ENCODE data around the gene NTM.
A peak's percentile ranks its signal among the peaks of the same experiment; 100 is the strongest.
"Not testable (repeated sequence)": the region's sequence is repeated elsewhere in the genome, so short reads cannot be mapped to it uniquely, and the experiment has no call there.

The NTM gene

DNA sequence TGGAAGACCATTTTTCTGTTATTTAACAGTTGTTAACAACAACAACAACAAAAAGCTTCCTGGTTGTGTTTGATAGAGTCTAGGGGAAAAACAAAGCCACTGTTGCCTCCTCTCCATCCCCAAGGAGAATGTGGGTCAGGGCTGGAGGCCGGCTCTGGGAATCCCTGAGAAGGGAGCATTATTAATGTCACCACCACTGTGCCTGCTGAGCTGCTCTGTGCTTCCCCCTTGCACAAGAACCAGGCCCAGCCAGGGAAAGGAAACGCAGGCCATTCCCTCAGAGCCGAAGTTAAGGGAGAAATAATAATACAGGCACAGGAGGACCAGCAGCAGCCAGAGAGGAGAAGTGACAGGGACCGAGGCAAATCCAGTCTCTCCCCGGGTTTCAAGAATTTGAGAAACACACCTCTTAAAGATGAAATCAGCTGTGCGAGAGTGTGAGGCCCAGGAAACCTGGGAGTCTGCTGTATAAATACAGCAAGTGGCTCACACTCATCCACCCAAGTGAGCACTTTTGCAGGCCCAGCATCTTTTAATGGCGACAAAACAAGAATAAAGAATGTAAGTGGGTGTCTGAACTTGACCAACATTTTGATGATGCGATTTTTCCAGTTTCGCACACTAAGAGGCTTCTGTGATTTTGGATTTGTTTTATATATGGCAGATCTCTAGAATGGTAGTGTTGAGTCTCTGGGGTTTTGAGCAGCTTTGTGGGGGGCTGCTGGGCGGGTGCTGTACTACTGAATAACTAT lies 539.2 kb downstream of the NTM start:
- Histone ChIP-seq H3K4me1 (ENCODE audit: control insufficient read depth, insufficient read depth, low read length) (peaks cover 8% of the 10 kb centered on the region), H3K27ac (ENCODE audit: low read length) (no peak overlapping the region), H3K36me3 (ENCODE audit: control insufficient read depth in 2 of 2, insufficient read depth in 2 of 2, low read length in 2 of 2) (no peaks in the 10 kb centered on the region), H3K9me3 (ENCODE audit: control insufficient read depth in 2 of 2, low read length in 2 of 2) (no peaks in the 10 kb centered on the region), H3K9ac (ENCODE audit: low read length in 2 of 2) (no peak overlapping the region), H3K4me3 (ENCODE audit: low read length in 2 of 2) (no peak overlapping the region), H3K27me3 (ENCODE audit: control insufficient read depth in 1 of 2, insufficient read depth in 2 of 2, low read length in 2 of 2) (peaks cover 19 to 24% of the 10 kb centered on the region in 2 donors)

DNA sequence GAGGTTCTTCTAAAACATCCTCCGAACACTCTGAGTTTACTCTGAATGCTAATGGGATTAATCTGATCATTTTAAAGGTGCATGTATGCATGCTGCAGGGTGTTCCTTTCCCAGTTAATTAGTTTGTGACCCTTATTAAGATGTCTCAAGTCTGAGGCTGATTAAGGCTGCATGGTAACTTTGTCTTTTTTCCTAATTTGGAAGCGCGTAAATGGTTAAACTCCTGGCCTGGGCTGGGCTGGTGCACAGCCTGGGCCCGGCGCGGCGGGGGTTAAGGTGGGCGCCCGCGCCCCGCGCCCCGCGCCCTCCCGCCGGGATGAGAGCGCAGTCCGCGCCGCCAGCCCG lies 539.7 kb downstream of the NTM start:
- Histone ChIP-seq H3K9ac (ENCODE audit: low read length in 2 of 2) (no peak overlapping the region), H3K4me1 (ENCODE audit: control insufficient read depth, insufficient read depth, low read length) (peaks cover 8% of the 10 kb centered on the region), H3K36me3 (ENCODE audit: control insufficient read depth in 2 of 2, insufficient read depth in 2 of 2, low read length in 2 of 2) (no peaks in the 10 kb centered on the region), H3K27ac (ENCODE audit: low read length) (no peak overlapping the region), H3K27me3 (ENCODE audit: control insufficient read depth in 1 of 2, insufficient read depth in 2 of 2, low read length in 2 of 2) (peaks cover 19 to 24% of the 10 kb centered on the region in 2 donors), H3K9me3 (ENCODE audit: control insufficient read depth in 2 of 2, low read length in 2 of 2) (no peaks in the 10 kb centered on the region), H3K4me3 (ENCODE audit: low read length in 2 of 2) (no peak overlapping the region)

DNA sequence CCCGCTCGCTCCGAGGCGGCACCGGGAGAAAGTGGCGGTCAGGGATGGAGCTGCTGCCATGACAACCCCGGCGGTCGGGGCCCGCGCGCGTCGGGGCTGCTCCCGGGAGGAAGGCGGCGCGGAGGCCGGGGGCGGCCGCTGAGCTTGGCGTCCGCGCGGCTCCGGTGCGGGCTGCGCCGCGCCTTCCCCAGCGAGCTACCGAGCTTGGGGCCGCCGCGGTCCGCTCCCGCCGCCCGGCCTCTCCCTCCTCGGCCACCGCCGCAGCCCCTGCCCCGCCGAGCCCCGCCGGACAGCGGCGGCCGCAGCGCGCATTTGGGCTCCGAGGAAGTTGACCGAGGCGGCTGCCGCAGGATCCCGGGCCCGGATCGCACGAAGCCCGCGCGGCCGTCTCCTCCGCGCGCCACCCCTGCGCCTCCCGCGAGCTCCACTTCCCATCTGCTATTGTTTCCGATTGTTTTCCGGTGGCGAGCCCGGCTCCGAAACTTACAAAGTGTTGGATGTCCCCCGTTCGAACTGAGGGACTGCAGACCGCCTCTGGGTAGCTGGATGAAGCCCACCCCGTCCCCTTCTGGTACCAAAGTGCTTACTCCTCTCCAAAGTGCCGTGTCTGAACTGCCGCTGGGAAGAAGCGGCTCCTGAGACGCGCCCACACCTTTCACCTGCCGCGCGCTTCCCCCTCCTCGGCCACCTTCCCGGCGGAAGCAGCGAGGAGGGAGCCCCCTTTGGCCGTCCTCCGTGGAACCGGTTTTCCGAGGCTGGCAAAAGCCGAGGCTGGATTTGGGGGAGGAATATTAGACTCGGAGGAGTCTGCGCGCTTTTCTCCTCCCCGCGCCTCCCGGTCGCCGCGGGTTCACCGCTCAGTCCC lies 540.3 kb downstream of the NTM start:
- Histone ChIP-seq H3K4me3 (ENCODE audit: low read length in 2 of 2) (peak overlapping the region; percentile 50 to 63), H3K27me3 (ENCODE audit: control insufficient read depth in 1 of 2, insufficient read depth in 2 of 2, low read length in 2 of 2) (peaks cover 17 to 24% of the 10 kb centered on the region in 2 donors), H3K4me1 (ENCODE audit: control insufficient read depth, insufficient read depth, low read length) (peaks cover 8% of the 10 kb centered on the region), H3K36me3 (ENCODE audit: control insufficient read depth in 2 of 2, insufficient read depth in 2 of 2, low read length in 2 of 2) (no peaks in the 10 kb centered on the region), H3K27ac (ENCODE audit: low read length) (no peak overlapping the region), H3K9ac (ENCODE audit: low read length in 2 of 2) (peak overlapping the region in 1 of 2 donors; percentile 23), H3K9me3 (ENCODE audit: control insufficient read depth in 2 of 2, low read length in 2 of 2) (no peaks in the 10 kb centered on the region)

DNA sequence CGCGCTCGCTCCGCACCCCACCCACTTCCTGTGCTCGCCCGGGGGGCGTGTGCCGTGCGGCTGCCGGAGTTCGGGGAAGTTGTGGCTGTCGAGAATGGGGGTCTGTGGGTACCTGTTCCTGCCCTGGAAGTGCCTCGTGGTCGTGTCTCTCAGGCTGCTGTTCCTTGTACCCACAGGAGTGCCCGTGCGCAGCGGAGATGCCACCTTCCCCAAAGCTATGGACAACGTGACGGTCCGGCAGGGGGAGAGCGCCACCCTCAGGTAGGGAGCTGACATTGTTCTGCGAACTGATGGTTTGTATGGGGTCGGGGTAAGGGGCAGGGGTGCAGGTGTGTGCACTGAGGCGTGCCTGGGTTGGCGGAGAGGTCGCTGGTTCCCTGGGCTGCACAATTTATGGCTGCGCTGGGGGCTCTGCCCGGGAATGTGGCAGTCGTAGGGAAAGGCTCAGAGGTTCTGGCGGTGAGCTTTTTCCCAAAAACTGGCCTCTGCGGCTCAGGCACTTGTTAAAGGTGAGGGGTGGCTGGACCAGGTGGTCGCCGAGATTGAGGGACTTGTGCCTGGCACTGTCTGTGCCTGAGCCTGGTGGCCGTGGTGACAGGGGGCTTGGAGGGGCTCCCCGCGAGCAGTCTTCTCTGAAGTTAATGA lies 541.1 kb downstream of the NTM start:
- not testable (repeated sequence) for H3K4me1 ChIP-seq (ENCODE audit: control insufficient read depth, insufficient read depth, low read length); H3K36me3 ChIP-seq (ENCODE audit: control insufficient read depth in 2 of 2, insufficient read depth in 2 of 2, low read length in 2 of 2); H3K27ac ChIP-seq (ENCODE audit: low read length); H3K9me3 ChIP-seq (ENCODE audit: control insufficient read depth in 2 of 2, low read length in 2 of 2)
- Histone ChIP-seq H3K27me3 (ENCODE audit: control insufficient read depth in 1 of 2, insufficient read depth in 2 of 2, low read length in 2 of 2) (peaks cover 17 to 25% of the 10 kb centered on the region in 2 donors), H3K4me3 (ENCODE audit: low read length in 2 of 2) (peak overlapping the region; percentile 50 to 63), H3K9ac (ENCODE audit: low read length in 2 of 2) (peak overlapping the region in 1 of 2 donors; percentile 23)

DNA sequence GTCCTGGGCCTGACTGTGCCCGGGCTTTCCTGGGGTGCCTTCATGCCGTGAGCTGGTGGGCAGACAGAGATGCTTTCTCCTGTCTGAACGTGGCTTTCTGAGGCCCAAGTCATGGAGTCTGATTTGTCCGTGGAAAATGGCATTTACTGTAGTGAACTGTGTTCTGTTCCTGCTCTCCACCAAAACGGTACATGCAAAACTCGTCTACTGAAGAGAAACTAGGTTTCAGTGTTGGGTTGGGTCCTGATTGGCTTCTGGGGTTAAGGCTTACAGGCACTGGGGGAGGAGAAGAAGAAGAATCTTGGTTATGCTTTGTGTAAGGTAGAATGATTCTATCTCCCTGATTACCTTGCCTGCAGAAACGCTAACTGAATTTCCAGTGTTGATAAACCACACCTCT lies 541.7 kb downstream of the NTM start:
- Histone ChIP-seq H3K36me3 (ENCODE audit: control insufficient read depth in 2 of 2, insufficient read depth in 2 of 2, low read length in 2 of 2) (no peaks in the 10 kb centered on the region), H3K9ac (ENCODE audit: low read length in 2 of 2) (no peak overlapping the region), H3K27me3 (ENCODE audit: control insufficient read depth in 1 of 2, insufficient read depth in 2 of 2, low read length in 2 of 2) (peaks cover 17 to 23% of the 10 kb centered on the region in 2 donors), H3K27ac (ENCODE audit: low read length) (no peak overlapping the region), H3K4me1 (ENCODE audit: control insufficient read depth, insufficient read depth, low read length) (peaks cover 8% of the 10 kb centered on the region), H3K9me3 (ENCODE audit: control insufficient read depth in 2 of 2, low read length in 2 of 2) (no peaks in the 10 kb centered on the region), H3K4me3 (ENCODE audit: low read length in 2 of 2) (no peak overlapping the region)

DNA sequence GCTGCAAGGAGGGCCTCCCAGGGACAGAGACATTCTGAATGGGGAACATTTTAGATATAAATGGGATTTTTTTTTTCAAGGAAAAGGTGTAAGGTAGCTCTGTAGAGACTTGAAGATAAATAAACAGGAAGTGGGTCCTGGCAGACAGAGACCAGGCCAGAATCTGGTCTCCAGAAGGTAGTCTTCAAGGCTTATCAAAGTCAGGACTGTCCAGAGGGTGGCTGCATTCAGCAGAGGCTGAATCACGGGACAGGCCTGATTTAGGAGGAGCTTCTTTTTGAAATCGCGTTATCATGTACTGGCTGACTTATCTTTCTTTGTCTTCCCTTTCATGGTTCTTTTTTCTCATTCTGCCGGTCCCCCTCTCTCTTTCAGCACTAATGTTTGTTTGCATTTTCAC lies 542.9 kb downstream of the NTM start:
- Histone ChIP-seq H3K9ac (ENCODE audit: low read length in 2 of 2) (no peak overlapping the region), H3K4me3 (ENCODE audit: low read length in 2 of 2) (no peak overlapping the region), H3K27me3 (ENCODE audit: control insufficient read depth in 1 of 2, insufficient read depth in 2 of 2, low read length in 2 of 2) (peaks cover 12 to 20% of the 10 kb centered on the region in 2 donors)

DNA sequence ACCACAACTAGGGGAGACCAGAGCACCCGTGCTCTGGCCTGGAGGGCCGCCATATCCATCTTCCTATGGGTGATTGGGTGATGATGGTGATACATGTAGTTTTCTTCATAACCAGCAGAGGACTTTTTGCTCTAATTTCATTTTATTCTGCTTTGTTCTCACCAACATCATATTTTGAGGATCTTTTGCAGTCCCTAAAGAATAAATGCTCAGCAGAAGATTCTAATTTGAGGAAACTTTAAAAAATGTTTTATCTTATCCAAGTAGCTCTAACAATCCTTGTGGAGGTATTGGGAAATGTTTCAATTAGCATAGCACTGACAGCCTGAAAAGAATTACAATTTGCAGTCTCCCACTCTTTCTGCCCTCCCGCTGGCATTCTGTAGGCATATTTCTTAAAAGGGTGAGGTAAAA lies 544.0 kb downstream of the NTM start:
- Histone ChIP-seq H3K27ac (ENCODE audit: low read length) (no peak overlapping the region), H3K36me3 (ENCODE audit: control insufficient read depth in 2 of 2, insufficient read depth in 2 of 2, low read length in 2 of 2) (no peaks in the 10 kb centered on the region), H3K4me3 (ENCODE audit: low read length in 2 of 2) (no peak overlapping the region), H3K9ac (ENCODE audit: low read length in 2 of 2) (no peak overlapping the region), H3K4me1 (ENCODE audit: control insufficient read depth, insufficient read depth, low read length) (peaks cover 8% of the 10 kb centered on the region), H3K27me3 (ENCODE audit: control insufficient read depth in 1 of 2, insufficient read depth in 2 of 2, low read length in 2 of 2) (peaks cover 12 to 20% of the 10 kb centered on the region in 2 donors), H3K9me3 (ENCODE audit: control insufficient read depth in 2 of 2, low read length in 2 of 2) (no peaks in the 10 kb centered on the region)

More for the DNA sequence above, 542.9 kb downstream of the NTM start:
- Histone ChIP-seq H3K36me3 (ENCODE audit: control insufficient read depth in 2 of 2, insufficient read depth in 2 of 2, low read length in 2 of 2) (no peaks in the 10 kb centered on the region), H3K27ac (ENCODE audit: low read length) (no peak overlapping the region), H3K4me1 (ENCODE audit: control insufficient read depth, insufficient read depth, low read length) (peaks cover 8% of the 10 kb centered on the region), H3K9me3 (ENCODE audit: control insufficient read depth in 2 of 2, low read length in 2 of 2) (no peaks in the 10 kb centered on the region)

DNA sequence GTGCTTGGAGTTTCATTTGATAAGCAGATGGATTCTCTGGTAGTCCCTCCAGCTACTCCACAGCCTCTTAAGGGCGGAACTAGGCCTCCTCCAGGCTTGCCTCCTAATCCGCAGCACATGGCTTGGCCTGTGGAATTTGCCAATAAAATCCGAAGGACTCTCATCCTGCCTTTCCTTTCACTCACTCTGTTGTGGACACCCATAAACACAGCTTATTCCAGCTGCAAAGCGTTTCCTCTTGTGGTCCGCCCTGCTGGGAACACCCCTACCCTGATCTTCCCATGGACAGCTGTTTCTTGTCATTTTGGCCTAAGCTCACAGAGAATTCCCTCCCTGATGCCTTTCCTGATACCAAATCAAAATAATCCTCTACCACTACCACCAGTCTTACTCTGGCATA lies 546.2 kb downstream of the NTM start:
- Histone ChIP-seq H3K36me3 (ENCODE audit: control insufficient read depth in 2 of 2, insufficient read depth in 2 of 2, low read length in 2 of 2) (no peaks in the 10 kb centered on the region), H3K9me3 (ENCODE audit: control insufficient read depth in 2 of 2, low read length in 2 of 2) (no peaks in the 10 kb centered on the region), H3K27ac (ENCODE audit: low read length) (no peak overlapping the region), H3K4me1 (ENCODE audit: control insufficient read depth, insufficient read depth, low read length) (no peaks in the 10 kb centered on the region), H3K9ac (ENCODE audit: low read length in 2 of 2) (no peak overlapping the region), H3K4me3 (ENCODE audit: low read length in 2 of 2) (no peak overlapping the region), H3K27me3 (ENCODE audit: control insufficient read depth in 1 of 2, insufficient read depth in 2 of 2, low read length in 2 of 2) (peaks cover 9 to 14% of the 10 kb centered on the region in 2 donors)

DNA sequence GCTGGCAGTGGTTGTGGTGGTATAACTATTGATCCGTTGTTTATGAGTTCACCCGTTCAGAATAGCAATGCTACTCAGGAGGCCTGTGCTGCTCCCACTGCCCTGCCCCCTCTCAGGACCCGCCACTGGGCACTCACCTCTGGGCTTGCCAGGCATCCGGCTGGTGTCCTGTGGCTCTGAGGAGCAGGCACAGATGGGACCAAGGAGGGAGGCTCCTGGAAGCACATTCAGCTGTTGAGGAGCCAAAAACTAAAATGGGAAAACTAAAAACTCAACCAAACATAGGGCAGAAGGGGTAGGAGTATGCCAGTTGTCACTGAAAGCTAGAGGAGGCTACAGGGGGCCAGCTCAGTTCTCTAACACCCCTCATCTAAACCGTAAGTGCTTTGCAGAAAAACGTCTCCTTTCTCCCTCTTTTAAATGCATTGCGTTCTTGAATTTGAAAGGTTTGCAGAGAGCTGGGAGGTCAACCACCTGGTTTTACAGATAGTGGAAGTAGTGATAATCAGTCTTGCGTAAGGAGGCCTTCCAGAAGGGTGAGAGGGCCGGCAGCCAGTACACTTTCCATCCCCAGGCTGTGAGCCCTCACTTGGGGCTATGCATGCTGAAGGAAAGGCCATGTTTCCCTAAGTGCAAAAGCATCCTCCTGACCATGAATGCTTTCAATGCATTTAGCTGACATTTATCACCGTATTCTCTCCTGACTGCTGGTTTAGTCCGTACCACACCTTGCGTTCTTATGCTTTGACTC lies 547.4 kb downstream of the NTM start:
- no peaks in the 10 kb centered on the region for H3K9me3 ChIP-seq (ENCODE audit: control insufficient read depth in 2 of 2, low read length in 2 of 2)

DNA sequence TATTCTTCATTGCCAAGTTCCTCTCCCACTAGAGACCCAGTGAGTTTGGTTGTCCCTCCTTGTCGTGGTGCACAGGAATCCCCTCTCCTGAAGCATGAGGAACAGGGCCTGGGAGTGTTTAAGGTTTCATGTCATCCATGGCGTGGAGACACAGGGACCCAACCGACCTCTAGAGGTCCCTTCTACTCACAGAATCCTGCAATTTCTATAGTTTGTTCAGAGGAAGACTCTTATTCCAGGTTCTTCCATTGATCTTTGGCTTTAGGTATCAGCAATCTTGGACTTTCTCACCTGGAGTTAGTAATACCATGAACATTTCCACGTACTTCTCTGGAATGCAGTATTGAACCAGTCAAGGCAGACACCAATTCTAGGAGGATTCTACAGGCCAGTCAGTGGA lies 548.2 kb downstream of the NTM start:
- no peak overlapping the region for H3K9ac ChIP-seq (ENCODE audit: low read length in 2 of 2)
- no peak overlapping the region for H3K4me3 ChIP-seq (ENCODE audit: low read length in 2 of 2)
- no peaks in the 10 kb centered on the region for H3K4me1 ChIP-seq (ENCODE audit: control insufficient read depth, insufficient read depth, low read length)
- H3K27me3 ChIP-seq (ENCODE audit: control insufficient read depth in 1 of 2, insufficient read depth in 2 of 2, low read length in 2 of 2), result peaks cover 2 to 4% of the 10 kb centered on the region in 2 donors
- no peaks in the 10 kb centered on the region for H3K36me3 ChIP-seq (ENCODE audit: control insufficient read depth in 2 of 2, insufficient read depth in 2 of 2, low read length in 2 of 2)
- no peaks in the 10 kb centered on the region for H3K9me3 ChIP-seq (ENCODE audit: control insufficient read depth in 2 of 2, low read length in 2 of 2)
- H3K27ac ChIP-seq (ENCODE audit: low read length), result no peak overlapping the region

More for the DNA sequence above, 547.4 kb downstream of the NTM start:
- no peak overlapping the region for H3K27ac ChIP-seq (ENCODE audit: low read length)
- H3K4me1 ChIP-seq (ENCODE audit: control insufficient read depth, insufficient read depth, low read length), result no peaks in the 10 kb centered on the region
- H3K9ac ChIP-seq (ENCODE audit: low read length in 2 of 2), result no peak overlapping the region
- no peaks in the 10 kb centered on the region for H3K36me3 ChIP-seq (ENCODE audit: control insufficient read depth in 2 of 2, insufficient read depth in 2 of 2, low read length in 2 of 2)
- H3K27me3 ChIP-seq (ENCODE audit: control insufficient read depth in 1 of 2, insufficient read depth in 2 of 2, low read length in 2 of 2), result peaks cover 4 to 5% of the 10 kb centered on the region in 2 donors
- H3K4me3 ChIP-seq (ENCODE audit: low read length in 2 of 2), result no peak overlapping the region
